GM10266 (cell line): ENCODE results near the gene RASGEF1C.

Experiments used
- DNase-seq: peaks from one replicate; pipeline ENCODE4 v3.0.0; 2012; ENCODE audit errors: extremely low spot score
- TF ChIP-seq, protein P1 (sequence below): IDR thresholded peaks from 2 replicates; pipeline ENCODE4 v1.5.1; 2012; ENCODE audit warnings: mild to moderate bottlenecking, low read depth; ENCODE audit not compliant: control insufficient read depth, insufficient read depth; ENCODE audit errors: missing control alignments

Gene RASGEF1C

DNA sequence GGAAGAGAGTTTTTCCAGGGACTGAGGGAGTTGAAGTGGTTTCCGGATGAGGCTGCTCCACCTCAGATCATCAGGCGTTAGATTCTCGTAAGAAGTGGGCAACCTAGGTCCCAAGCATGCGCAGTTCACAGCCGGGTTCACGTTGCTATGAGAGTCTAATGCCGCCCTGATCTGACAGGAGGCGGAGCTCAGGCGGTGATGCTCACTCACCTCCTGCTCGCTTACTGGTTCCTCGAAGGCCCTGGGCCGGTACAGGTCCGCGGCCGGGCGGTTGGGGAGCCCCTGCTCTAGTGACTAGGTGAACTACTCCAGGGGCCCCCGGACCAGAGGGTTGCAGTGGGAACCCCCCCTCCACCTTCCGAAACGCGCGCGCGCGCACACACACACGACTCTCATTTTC is 136.5 kb downstream of the RASGEF1C start:
- no peak for DNase-seq
- TF ChIP-seq, protein P1, sequence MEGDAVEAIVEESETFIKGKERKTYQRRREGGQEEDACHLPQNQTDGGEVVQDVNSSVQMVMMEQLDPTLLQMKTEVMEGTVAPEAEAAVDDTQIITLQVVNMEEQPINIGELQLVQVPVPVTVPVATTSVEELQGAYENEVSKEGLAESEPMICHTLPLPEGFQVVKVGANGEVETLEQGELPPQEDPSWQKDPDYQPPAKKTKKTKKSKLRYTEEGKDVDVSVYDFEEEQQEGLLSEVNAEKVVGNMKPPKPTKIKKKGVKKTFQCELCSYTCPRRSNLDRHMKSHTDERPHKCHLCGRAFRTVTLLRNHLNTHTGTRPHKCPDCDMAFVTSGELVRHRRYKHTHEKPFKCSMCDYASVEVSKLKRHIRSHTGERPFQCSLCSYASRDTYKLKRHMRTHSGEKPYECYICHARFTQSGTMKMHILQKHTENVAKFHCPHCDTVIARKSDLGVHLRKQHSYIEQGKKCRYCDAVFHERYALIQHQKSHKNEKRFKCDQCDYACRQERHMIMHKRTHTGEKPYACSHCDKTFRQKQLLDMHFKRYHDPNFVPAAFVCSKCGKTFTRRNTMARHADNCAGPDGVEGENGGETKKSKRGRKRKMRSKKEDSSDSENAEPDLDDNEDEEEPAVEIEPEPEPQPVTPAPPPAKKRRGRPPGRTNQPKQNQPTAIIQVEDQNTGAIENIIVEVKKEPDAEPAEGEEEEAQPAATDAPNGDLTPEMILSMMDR = no peak

DNA sequence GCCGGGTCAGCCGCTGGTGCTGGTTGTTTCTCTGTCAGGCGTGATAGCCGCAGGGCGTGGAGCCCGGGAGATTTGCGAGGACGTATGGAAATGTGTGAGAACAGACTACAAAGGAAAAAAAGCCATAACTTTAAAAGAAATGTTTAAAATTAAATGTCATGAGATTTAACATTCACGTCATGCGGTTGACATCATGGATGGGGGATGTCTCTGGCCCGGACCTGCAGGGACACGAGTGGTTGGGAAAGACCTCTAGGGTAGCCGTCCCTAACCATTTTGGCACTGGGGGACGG is 136.8 kb downstream of the RASGEF1C start:
- DNase-seq = no peak
- TF ChIP-seq, protein P1 = no peak

DNA sequence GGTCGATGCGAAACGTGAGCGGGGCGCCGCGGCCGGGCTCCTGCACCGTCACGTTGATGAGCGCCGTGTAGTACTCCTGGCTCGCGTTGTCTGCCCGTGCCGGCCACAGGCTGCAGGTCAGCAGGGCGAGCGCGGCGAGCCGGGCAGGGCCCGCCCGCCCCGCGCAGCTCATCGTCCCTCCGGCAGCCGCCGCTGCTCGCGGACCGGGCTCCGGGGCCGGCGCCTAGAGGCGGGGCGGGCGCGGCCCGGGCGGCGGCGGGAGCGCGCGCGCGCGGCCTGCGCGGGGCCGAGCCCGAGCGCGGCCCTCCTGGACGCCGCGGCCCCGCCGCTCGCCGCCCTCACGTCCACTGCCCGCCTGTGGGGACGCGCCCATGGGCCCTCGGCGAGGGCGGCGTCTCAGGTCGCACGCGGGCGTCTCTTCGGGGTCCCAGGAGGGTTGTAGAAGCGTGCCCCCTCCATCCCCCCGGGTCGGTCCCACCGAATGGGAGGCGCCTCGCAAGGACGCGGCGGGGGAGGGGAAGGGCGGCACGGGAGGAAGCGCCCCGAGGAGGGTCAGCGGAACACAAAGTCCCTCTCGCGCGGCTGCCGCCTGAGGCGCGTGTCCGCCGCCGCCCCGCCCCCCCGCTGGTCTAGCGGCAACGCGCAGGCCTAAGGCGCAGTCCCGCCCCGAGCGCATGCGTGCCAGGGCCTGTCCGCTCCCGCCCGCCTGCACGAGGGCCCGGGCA is 137.3 kb downstream of the RASGEF1C start, which contains the start of gene RNF130:
RNF130 (minus strand) TSS at position 229 of the 725 bp plus-strand sequence; CDS start at position 172, 57 bp downstream.
- peak; percentile 79 for DNase-seq
- TF ChIP-seq, protein P1 = no peak

DNA sequence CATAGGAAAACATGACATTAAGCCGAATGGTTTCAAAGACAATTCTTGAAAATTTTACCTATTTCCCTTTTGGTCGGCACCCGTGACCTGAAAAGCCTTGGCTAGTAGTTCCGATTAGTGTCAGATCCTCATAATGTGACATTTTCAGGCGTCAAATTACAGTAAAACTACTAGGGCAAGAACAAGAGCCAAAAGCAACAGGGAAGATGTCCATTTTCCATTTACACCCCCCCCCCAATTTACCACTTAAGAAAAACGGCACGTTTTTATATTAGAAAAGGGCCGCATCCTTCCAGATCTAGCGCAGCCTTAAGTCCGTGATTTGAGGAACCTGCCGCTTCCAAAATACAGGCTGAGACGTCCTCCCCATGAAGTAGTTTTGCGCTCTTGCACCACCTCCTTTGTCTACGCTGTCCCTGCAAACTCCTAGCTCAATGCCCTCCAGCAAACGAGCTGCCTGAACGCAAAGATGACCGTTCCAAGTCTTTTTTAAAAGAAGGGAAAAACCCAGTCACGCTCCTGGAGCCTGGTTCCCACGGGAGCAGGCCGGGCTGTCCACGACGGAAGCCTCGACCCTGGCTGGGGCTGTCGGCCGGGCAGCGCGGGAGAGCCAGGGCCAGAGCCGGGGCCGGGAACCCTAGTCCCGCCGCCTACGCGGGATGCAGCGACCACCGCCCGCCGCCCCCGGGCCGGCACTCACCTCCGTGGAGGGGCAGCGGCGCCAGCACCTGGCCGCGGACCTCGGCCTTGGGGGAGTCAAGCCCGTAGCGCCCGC is 138.1 kb downstream of the RASGEF1C start:
- TF ChIP-seq, protein P1 = no peak
- DNase-seq = peak; percentile 28

DNA sequence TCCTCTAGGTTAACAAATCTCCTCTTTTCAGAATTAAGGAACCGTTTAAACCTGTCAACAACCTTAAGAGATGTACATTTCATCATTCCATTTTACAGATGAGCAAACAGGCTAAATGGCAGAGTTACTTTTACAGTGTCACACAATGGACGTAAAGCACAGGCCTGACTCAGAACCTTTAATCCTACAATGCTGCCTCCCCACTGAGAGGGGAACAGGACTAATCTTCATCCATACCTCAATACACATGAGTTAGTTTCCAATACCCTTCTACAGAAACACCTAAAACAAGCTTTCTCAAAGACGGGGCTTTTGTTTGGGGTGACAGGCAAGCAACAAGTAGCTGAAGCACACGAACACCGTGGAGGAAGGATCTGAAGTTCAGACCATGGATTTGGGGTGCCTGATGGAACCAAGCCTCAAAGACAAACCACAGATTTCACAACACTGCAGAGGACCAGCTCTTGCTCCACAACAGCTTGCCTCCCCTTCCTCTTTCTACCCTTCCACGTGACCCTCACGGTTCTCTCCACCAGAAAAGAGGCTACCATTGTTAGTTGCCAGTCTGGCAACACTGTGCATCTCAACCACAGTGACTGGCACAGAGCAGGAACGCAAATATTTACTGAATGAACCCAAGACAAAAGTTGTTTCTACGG is 139.3 kb downstream of the RASGEF1C start:
- DNase-seq = no peak
- TF ChIP-seq, protein P1 = no peak

DNA sequence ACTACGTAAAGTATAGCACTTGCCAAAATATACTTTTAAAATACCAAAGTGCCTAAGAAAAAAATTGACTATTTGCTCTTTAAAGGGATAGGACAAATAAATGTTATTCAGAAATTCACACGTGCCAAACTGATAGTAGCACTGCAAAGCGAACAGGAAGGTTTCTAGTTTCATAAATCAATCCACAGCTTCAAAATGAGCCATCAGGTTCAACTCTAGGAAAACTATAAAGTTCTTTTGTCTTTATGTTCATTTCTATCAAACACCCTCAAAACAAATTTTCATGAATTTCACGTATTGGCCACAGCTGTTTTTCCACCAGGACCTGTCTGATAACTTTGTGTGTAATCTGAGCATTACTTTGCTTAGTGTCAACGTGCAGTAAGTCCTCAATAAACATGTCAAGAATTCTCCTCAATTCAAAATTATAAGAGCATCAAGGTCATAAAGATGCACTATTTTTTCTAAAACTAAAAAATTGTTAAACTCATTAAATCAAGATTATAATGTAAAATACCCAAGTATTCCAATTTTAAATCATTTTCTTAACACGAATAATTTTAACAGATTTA is 140.4 kb downstream of the RASGEF1C start:
- TF ChIP-seq, protein P1 = no peak
- no peak for DNase-seq
